HCT116 (cell line): ENCODE measurements around the gene TMC6. TPM values are rescaled to one million over a fixed set of nuclear protein-coding genes. Genes with fewer than 3 reads are reported as not detected.

ENCODE experiments used
- ATAC-seq: fragments of 200-7000 bp; cut with Tn5 transposase; 2 replicates; pipeline ENCODE4 v1.9.1; 2020; ENCODE audit warnings: mild to moderate bottlenecking, moderate library complexity
- BruUV-seq: library from RNA; stranded (reverse); fragments of 400-500 nt; replicated peaks from 2 replicates; lab custom pipeline; 2021; lab: Mats Ljungman, UMichigan
- CTCF ChIA-PET: fragments of 300-600 bp; sonication (Branson Sonifier 250); formaldehyde crosslinking; loops from one replicate; lab custom pipeline; 2021; ENCODE audit warnings: antibody characterized with exemption; lab: Charles Lee
- POLR2A ChIA-PET: fragments of 300-600, 350-600 bp; sonication (Branson Sonifier 250); formaldehyde crosslinking; loops from one replicate; lab custom pipeline; 2021; ENCODE audit warnings: antibody characterized with exemption; lab: Charles Lee
- RAD21 ChIA-PET, 2 experiments: fragments of 300-600 bp; sonication (Branson Sonifier 250); formaldehyde crosslinking; loops; one replicate each; lab custom pipeline; 2023; ENCODE audit warnings: low total read pairs in 2 of 2; ENCODE audit not compliant: uncharacterized antibody in 2 of 2, unreplicated experiment in 2 of 2, low non-redundant PET in 1 of 2; lab: Charles Lee
- DNase-seq: peaks from one replicate; pipeline ENCODE4 v3.0.0-alpha.2; 2010; ENCODE audit warnings: low read depth, low spot score
- H2AFZ ChIP-seq: fragments of 200-600 bp; shearing (Covaris generic), sonication (generic); 2 replicates; pipeline ENCODE4 v1.6.1; 2017; ENCODE audit warnings: low read depth, mixed run types, mixed read lengths, antibody characterized with exemption, low read length; ENCODE audit not compliant: poor library complexity, severe bottlenecking
- H3K27ac ChIP-seq: 2 replicates; pipeline ENCODE4 v1.5.1; 2012; ENCODE audit warnings: low read depth, low read length
- H3K27me3 ChIP-seq: fragments of 200-600 bp; sonication (generic); 2 replicates; pipeline ENCODE4 v1.6.1; 2016; ENCODE audit warnings: mixed run types, low read length, mixed read lengths; ENCODE audit not compliant: insufficient read depth
- H3K36me3 ChIP-seq, 2 experiments: fragments of 200-500 bp in 1 of 2; fragments of 200-600 bp in 1 of 2; sonication (Bioruptor generic) in 1 of 2; sonication (generic) in 1 of 2; 2 replicates each; pipeline versions ENCODE4 v1.5.1 to v1.6.1; 2014 to 2016; ENCODE audit warnings: low read length in 2 of 2, inconsistent platforms in 1 of 2, mixed read lengths in 1 of 2, mixed run types in 1 of 2; ENCODE audit not compliant: insufficient read depth in 2 of 2, control insufficient read depth in 1 of 2
- H3K4me1 ChIP-seq, 2 experiments: fragments of 200-600 bp in 1 of 2; sonication (generic) in 1 of 2; 2 replicates each; pipeline versions ENCODE4 v1.5.1 to v1.6.1; 2012 to 2017; ENCODE audit warnings: low read length in 2 of 2, inconsistent platforms in 1 of 2, mild to moderate bottlenecking in 1 of 2, mixed read lengths in 1 of 2, mixed run types in 1 of 2, moderate library complexity in 1 of 2; ENCODE audit not compliant: insufficient read depth in 2 of 2, control insufficient read depth in 1 of 2
- H3K4me2 ChIP-seq: fragments of 200-600 bp; sonication (generic); 2 replicates; pipeline ENCODE4 v1.6.1; 2017; ENCODE audit warnings: mixed run types, low read length, mixed read lengths
- H3K4me3 ChIP-seq, 2 experiments: fragments of 200-600 bp in 1 of 2; sonication (generic) in 1 of 2; replicated peaks in 1 of 2; 2 replicates each; pipeline ENCODE4 v1.5.1; 2011 to 2016; ENCODE audit warnings: low read length in 2 of 2, control low read depth in 1 of 2, low read depth in 1 of 2, mild to moderate bottlenecking in 1 of 2, mixed read lengths in 1 of 2, mixed run types in 1 of 2
- H3K79me2 ChIP-seq: fragments of 200-600 bp; sonication (generic); 2 replicates; pipeline ENCODE4 v1.6.1; 2017; ENCODE audit warnings: mild to moderate bottlenecking, mixed run types, low read length, moderate library complexity, mixed read lengths; ENCODE audit not compliant: insufficient read depth
- H3K9ac ChIP-seq: fragments of 200-600 bp; sonication (generic); 2 replicates; pipeline ENCODE4 v1.6.1; 2016; ENCODE audit warnings: low read length, mixed read lengths
- H3K9me2 ChIP-seq: fragments of 200-600 bp; sonication (generic), shearing (Covaris generic); 2 replicates; pipeline ENCODE4 v1.6.1; 2017; ENCODE audit warnings: mixed run types, mild to moderate bottlenecking, moderate library complexity; ENCODE audit not compliant: insufficient read depth
- H3K9me3 ChIP-seq, 2 experiments: fragments of 200-500 bp in 1 of 2; fragments of 200-600 bp in 1 of 2; sonication (Bioruptor generic) in 1 of 2; sonication (generic) in 1 of 2; 2 replicates each; pipeline ENCODE4 v1.6.1; 2014 to 2017; ENCODE audit warnings: low read length in 2 of 2, mixed read lengths in 2 of 2, inconsistent platforms in 1 of 2, low read depth in 1 of 2, mild to moderate bottlenecking in 1 of 2, mixed run types in 1 of 2, moderate library complexity in 1 of 2; ENCODE audit not compliant: control insufficient read depth in 1 of 2, insufficient read depth in 1 of 2
- H4K20me1 ChIP-seq: fragments of 200-600 bp; sonication (generic), shearing (Covaris generic); 2 replicates; pipeline ENCODE4 v1.6.1; 2017; ENCODE audit warnings: mixed run types, mild to moderate bottlenecking, moderate library complexity; ENCODE audit not compliant: insufficient read depth
- CEBPB ChIP-seq: IDR thresholded peaks from 2 replicates; pipeline ENCODE4 v1.6.1; 2012; ENCODE audit warnings: low read depth
- CTCF ChIP-seq, 3 experiments: fragments of 200-600 bp in 1 of 3; sonication (generic) in 1 of 3; IDR thresholded peaks in 2 of 3; conservative IDR thresholded peaks in 1 of 3; 2 replicates each; pipeline ENCODE4 v1.5.1; 2012 to 2017; ENCODE audit warnings: low read depth in 2 of 3, low read length in 2 of 3, antibody characterized with exemption in 1 of 3, borderline replicate concordance in 1 of 3, control low read depth in 1 of 3, mild to moderate bottlenecking in 1 of 3, mixed read lengths in 1 of 3, mixed run types in 1 of 3, moderate library complexity in 1 of 3; ENCODE audit not compliant: insufficient read depth in 1 of 3
- EGR1 ChIP-seq: IDR thresholded peaks from 2 replicates; pipeline ENCODE4 v1.6.1; 2012; ENCODE audit warnings: low read depth
- ELF1 ChIP-seq: IDR thresholded peaks from 2 replicates; pipeline ENCODE4 v1.6.1; 2012; ENCODE audit warnings: low read depth, borderline replicate concordance
- EZH2 ChIP-seq: fragments of 200-600 bp; sonication (generic); IDR thresholded peaks from 2 replicates; pipeline ENCODE4 v1.6.1; 2017; ENCODE audit warnings: antibody characterized with exemption, mixed run types
- FOSL1 ChIP-seq: IDR thresholded peaks from 2 replicates; pipeline ENCODE4 v1.6.1; 2012; ENCODE audit warnings: low read depth
- JUND ChIP-seq: IDR thresholded peaks from 2 replicates; pipeline ENCODE4 v1.6.1; 2012
- MAX ChIP-seq: IDR thresholded peaks from 2 replicates; pipeline ENCODE4 v1.6.1; 2012
- RAD21 ChIP-seq: IDR thresholded peaks from 2 replicates; pipeline ENCODE4 v1.6.1; 2012; ENCODE audit warnings: low read depth, mild to moderate bottlenecking
- SIN3A ChIP-seq: IDR thresholded peaks from 2 replicates; pipeline ENCODE4 v1.6.1; 2012; ENCODE audit warnings: low read depth
- SRF ChIP-seq: IDR thresholded peaks from 2 replicates; pipeline ENCODE4 v1.6.1; 2012; ENCODE audit warnings: low read depth
- YY1 ChIP-seq: IDR thresholded peaks from 2 replicates; pipeline ENCODE4 v1.6.1; 2011; ENCODE audit warnings: low read length, low read depth, moderate library complexity, mild to moderate bottlenecking; ENCODE audit not compliant: insufficient replicate concordance; ENCODE audit errors: extremely low read depth
- ZBTB33 ChIP-seq: IDR thresholded peaks from 2 replicates; pipeline ENCODE4 v1.6.1; 2011; ENCODE audit warnings: mild to moderate bottlenecking, low read length, moderate library complexity; ENCODE audit not compliant: insufficient replicate concordance; ENCODE audit errors: extremely low read depth
- ZFX ChIP-seq: fragments of 450-650 bp; IDR thresholded peaks from 2 replicates; pipeline ENCODE4 v1.6.1; 2017
- intact Hi-C: fragments of 100-400 bp; cut with micrococcal nuclease; formaldehyde crosslinking; loops from 2 replicates; pipeline ENCODE4 v1.10.0; 2022
- total RNA-seq: library from RNA; stranded (reverse); gene quantifications from one replicate; pipeline ENCODE4 v1.2.1, GENCODE V29; 2021; ENCODE audit not compliant: unreplicated experiment
- TF ChIP-seq, protein P1 (sequence below): IDR thresholded peaks from 2 replicates; pipeline ENCODE4 v1.6.1; 2012; ENCODE audit warnings: low read depth
- TF ChIP-seq, protein P2 (sequence below): IDR thresholded peaks from 2 replicates; pipeline ENCODE4 v1.6.1; 2012

Gene TMC6
- total RNA-seq, 1 experiment from 2014 or later = 142 TPM

GRCh38 chr17:78125138-78125913, 3.2 kb downstream of the TMC6 start:
- Histone ChIP-seq H3K9me2 (no peaks in the 10 kb centered on the region), H4K20me1 (no peaks in the 10 kb centered on the region), H3K4me3 (no peak overlapping the region), H3K9me3 (no peaks in the 10 kb centered on the region), H3K4me1 (peaks cover 19 to 32% of the 10 kb centered on the region in 2 experiments; a peak in 3 of 4 replicates), H2AFZ (no peak overlapping the region), H3K79me2 (peaks cover 17% of the 10 kb centered on the region; the same call in 1 of the 2 replicates), H3K36me3 (peaks cover 5 to 25% of the 10 kb centered on the region in 2 experiments; a peak in 3 of 4 replicates), H3K27ac (no peak overlapping the region; the same call in 1 of the 2 replicates), H3K4me2 (no peak overlapping the region), H3K9ac (no peak overlapping the region), H3K27me3 (no peaks in the 10 kb centered on the region)
- DNase-seq = no peak
- BruUV-seq = no TSS peak
- ATAC-seq = no peak
- ChIA-PET RAD21 (no interaction called here), POLR2A (no interaction called here), CTCF (no interaction called here)
- intact Hi-C loops = loop anchor here (5.0 kb wide), 1 partner anchor 127 kb away; no protein-coding TSS in a partner anchor
- TF ChIP-seq EGR1 (no peak), RAD21 (no peak), YY1 (no peak), ZBTB33 (no peak), MAX (no peak), CEBPB (no peak), FOSL1 (no peak), EZH2 (no peak), ELF1 (no peak), ZFX (no peak), SIN3A (no peak), SRF (no peak), JUND (no peak), CTCF (IDR thresholded peaks at IDR 0.05 in 2 of 3, conservative IDR thresholded peaks at IDR 0.05 in 1 of 3; ENCODE audit: borderline replicate concordance in 1 of 3, insufficient read depth in 1 of 3, low read depth in 2 of 3, low read length in 2 of 3) (no peak)
- TF ChIP-seq, protein P1, sequence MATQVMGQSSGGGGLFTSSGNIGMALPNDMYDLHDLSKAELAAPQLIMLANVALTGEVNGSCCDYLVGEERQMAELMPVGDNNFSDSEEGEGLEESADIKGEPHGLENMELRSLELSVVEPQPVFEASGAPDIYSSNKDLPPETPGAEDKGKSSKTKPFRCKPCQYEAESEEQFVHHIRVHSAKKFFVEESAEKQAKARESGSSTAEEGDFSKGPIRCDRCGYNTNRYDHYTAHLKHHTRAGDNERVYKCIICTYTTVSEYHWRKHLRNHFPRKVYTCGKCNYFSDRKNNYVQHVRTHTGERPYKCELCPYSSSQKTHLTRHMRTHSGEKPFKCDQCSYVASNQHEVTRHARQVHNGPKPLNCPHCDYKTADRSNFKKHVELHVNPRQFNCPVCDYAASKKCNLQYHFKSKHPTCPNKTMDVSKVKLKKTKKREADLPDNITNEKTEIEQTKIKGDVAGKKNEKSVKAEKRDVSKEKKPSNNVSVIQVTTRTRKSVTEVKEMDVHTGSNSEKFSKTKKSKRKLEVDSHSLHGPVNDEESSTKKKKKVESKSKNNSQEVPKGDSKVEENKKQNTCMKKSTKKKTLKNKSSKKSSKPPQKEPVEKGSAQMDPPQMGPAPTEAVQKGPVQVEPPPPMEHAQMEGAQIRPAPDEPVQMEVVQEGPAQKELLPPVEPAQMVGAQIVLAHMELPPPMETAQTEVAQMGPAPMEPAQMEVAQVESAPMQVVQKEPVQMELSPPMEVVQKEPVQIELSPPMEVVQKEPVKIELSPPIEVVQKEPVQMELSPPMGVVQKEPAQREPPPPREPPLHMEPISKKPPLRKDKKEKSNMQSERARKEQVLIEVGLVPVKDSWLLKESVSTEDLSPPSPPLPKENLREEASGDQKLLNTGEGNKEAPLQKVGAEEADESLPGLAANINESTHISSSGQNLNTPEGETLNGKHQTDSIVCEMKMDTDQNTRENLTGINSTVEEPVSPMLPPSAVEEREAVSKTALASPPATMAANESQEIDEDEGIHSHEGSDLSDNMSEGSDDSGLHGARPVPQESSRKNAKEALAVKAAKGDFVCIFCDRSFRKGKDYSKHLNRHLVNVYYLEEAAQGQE = no peak
- TF ChIP-seq, protein P2, sequence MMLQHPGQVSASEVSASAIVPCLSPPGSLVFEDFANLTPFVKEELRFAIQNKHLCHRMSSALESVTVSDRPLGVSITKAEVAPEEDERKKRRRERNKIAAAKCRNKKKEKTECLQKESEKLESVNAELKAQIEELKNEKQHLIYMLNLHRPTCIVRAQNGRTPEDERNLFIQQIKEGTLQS = no peak
